Sigmoid colon (tissue), 4 donors: ENCODE data around the gene PATJ.

Source experiments
- CTCF ChIP-seq, 4 experiments: fragments of 450-650 bp in 3 of 4; fragments of 200-600 bp in 1 of 4; IDR thresholded peaks; one replicate each; pipeline ENCODE4 v1.5.1; 2016 to 2019; ENCODE audit warnings: antibody characterized with exemption in 4 of 4, mild to moderate bottlenecking in 3 of 4, moderate library complexity in 2 of 4
- EP300 ChIP-seq, 4 donors: sonication (generic); formaldehyde crosslinking; IDR thresholded peaks; one replicate each; pipeline ENCODE4 v1.6.1; 2017; ENCODE audit warnings: antibody characterized with exemption in 4 of 4
- POLR2A ChIP-seq, 2 donors: fragments of 450-650 bp; IDR thresholded peaks; one replicate each; pipeline ENCODE4 v1.6.1; 2016; ENCODE audit warnings: antibody characterized with exemption in 2 of 2, mild to moderate bottlenecking in 2 of 2, moderate library complexity in 2 of 2
- POLR2AphosphoS5 ChIP-seq, 4 donors: sonication (generic); formaldehyde crosslinking; IDR thresholded peaks; one replicate each; pipeline ENCODE4 v1.6.1; 2017; ENCODE audit warnings: antibody characterized with exemption in 4 of 4

- TF ChIP-seq CTCF (IDR thresholded peaks at IDR 0.05) (no peak), EP300 (IDR thresholded peaks at IDR 0.05) (no peak), POLR2AphosphoS5 (IDR thresholded peaks at IDR 0.05) (no peak), POLR2A (IDR thresholded peaks at IDR 0.05) (no peak)
Observed at GRCh38 chr1:61781151-61781550, 38.9 kb downstream of the PATJ start.
